Measurements from ENCODE around the gene TAPBP.

DNA sequence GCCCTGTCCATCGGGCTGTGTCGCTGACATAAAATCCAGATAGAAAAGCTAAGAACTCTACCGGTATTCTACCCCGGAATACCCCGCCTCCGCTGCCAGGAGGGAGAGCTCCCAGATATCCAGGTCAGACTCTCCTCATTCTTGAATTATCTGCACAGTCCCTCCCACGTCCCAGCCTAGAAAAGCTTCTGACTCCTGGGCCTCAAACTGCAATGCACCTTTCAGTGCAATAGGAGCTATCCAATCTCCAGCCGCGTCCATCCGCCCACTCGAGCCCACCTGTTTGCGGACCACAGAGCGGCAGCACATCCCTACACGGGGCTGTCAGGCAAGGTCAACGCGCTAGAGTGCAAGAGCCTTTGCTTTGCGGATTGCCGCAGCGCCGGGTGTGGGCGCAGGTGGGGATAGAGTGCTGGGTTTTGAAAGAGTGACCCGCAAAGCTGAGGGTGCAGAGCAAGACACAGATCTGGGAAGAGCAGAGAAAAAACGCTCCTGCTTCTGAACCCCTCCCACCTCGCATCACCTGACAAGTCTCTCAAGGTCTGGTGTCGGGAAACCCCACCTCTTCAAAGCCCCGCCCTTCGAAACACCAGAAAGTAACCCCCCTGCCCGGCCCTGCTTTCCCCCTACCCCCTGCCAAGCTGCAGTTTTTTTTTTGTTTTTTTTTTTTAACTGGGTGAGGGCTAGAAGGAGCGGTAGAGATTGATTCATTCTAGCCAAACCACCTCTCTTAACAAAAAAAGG lies 1.3 kb downstream of the TAPBP start:
- TF ChIP-seq POLR2A (IDR thresholded peaks at IDR 0.05): peak in 1 of 3 donors; percentile 11
- TF ChIP-seq, protein P1, sequence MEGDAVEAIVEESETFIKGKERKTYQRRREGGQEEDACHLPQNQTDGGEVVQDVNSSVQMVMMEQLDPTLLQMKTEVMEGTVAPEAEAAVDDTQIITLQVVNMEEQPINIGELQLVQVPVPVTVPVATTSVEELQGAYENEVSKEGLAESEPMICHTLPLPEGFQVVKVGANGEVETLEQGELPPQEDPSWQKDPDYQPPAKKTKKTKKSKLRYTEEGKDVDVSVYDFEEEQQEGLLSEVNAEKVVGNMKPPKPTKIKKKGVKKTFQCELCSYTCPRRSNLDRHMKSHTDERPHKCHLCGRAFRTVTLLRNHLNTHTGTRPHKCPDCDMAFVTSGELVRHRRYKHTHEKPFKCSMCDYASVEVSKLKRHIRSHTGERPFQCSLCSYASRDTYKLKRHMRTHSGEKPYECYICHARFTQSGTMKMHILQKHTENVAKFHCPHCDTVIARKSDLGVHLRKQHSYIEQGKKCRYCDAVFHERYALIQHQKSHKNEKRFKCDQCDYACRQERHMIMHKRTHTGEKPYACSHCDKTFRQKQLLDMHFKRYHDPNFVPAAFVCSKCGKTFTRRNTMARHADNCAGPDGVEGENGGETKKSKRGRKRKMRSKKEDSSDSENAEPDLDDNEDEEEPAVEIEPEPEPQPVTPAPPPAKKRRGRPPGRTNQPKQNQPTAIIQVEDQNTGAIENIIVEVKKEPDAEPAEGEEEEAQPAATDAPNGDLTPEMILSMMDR (IDR thresholded peaks at IDR 0.05): peak in 1 of 7 experiments; percentile 7
